ENCODE results near the gene RHD.
"Not testable (repeated sequence)": the region's sequence is repeated elsewhere in the genome, so short reads cannot be mapped to it uniquely, and the experiment has no call there.

The RHD gene

GRCh38 chr1:25256578-25256965 lies 15.7 kb upstream of the RHD start:
- DNase-seq = no peak

- DNase-seq = no peak
Measured at GRCh38 chr1:25257196-25257595, 15.1 kb upstream of the RHD start.

- not testable (repeated sequence) for DNase-seq
Measured at GRCh38 chr1:25259813-25260212, 12.5 kb upstream of the RHD start.

DNA sequence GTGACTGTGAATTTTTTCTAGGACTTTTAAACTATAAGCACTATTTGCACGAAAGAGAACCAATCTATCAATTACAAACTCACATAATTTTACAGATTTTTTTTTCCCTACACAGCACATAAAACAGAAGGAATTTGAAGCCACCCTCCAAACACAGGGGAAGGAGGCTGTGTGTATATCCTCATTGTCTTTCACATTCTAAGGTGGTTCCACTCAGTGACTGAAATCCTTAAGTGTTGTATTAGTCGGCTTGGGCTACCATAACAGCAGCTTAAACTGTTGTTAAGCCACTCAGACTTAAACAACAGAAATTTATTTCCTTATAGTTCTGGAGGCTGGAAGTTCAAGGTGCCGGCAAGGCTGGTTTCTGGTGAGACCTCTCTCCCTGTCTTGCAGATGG lies 12.0 kb upstream of the RHD start:
- not testable (repeated sequence) for DNase-seq

DNA sequence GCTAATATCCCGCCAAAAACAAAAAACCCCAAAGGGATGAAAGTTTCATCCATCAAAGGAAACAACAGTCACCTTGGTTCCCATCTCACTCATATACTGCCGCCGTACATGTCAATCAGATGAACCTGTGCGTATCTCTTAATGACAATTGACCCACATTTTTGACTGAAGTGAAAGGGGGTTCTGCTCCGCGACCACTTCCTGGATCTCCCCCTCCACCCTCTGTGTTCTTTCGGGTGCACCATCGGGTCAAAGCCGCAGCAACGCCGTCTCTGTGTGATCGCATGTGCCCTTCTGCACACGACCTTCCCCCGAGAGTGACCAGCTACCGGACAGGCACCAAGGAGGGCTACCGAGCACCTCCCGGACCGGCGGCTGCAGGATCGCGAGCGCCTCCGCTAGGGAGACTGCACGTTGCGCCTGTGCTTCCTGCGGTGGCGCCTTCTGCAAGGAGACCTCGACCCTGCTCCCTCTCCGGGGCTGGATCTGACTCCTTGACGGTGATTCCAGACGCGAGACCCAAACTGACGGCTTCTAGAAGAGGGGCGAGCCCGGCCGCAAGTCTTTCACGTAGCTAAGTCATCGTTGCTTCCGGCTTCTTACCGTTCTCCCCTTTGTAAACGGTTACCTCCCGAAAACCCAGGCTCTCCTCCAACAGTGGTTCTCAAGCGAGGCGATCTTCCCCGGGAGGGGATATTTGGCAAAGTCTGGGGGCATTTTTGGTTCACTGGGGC lies 5.6 kb upstream of the RHD start:
- not testable (repeated sequence) for DNase-seq

DNA sequence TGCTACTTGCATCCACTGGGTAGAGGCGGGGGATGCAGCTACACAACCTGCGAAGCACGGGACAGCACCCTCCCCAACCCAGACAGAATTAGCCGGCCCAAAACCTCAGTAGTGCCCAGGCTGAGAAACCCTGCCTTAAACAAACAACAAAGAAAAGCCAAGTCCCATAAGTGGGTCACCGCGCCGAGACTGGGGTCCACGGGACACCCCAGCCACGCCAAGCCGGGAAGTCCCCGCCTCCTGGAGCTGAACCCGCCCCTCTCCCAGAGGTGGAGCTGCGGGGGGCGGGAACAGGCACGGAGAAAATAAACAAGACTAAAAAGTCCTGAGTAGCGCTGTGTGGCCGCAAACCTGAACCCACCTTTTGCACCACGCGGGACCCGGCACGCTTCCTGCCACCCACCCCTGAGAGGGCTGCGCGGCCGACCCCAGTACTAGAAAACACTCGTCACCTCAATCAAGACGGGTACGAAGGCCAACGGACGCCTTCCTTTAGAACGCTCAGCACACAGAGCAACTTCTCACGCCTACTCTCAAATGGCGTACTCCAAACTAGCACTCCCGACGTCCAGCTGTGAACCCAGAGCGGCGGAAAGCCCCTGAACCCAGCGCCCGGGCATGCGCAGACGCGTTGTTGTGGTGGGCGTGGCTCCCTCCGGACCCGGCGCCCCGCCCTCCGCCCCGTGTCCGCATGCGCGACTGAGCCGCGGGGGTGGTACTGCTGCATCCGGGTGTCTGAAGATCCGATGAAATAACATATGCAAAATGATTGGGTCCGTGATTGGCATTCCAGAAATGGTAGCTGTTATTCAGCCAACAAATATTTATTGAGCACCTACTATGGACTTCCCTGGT lies 4.8 kb upstream of the RHD start:
- DNase-seq = peak in 43 of 56 donors; percentile 7 to 87 (median 62)

DNA sequence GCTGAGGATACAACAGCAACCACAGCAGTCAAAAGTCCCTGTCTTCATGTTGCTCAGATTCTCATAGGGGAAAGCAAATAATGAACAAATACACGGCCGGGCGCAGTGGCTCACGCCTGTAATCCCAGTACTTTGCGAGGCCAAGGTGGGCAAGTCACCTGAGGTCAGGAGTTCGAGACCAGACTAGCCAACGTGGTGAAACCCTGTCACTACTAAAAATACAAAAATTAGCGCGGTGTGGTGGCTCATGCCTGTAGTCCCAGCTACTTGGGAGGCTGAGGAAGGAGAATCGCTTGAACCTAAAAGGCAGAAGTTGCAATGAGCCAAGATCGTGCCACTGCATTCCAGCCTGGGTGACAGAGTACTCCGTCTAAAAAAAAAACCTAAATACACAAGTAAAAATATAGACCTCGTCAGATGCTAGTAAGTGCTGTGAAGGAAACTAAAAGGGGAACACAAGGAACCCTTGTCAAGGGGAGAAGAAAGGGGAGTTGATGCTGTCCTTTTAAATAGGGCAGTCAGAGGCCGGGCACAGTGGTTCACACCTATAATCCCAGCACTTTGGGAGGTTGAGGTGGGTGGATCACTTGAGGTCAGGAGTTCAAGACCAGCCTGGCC lies 4.1 kb upstream of the RHD start:
- not testable (repeated sequence) for DNase-seq

GRCh38 chr1:25275648-25276047 lies 3.3 kb downstream of the RHD start:
- DNase-seq = not testable (repeated sequence)

DNA sequence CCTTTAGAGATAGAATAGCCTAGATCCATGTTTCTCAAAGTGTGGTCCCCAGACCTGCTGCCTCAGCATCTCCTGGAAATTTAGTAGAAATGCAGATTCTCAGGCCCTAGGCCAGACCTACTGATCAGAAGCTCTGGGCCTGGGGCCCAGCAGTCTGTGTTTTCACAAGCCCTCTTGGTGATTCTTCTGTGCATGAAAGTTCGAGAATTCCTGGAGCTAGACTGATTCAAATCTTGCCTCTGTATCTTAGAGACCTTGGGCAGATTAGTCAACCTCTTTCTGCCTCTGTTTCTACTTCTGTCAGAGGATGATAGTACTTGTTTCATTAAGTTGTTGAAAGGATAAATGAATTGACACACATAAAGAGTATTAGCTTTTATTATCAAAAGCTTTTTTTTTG lies 5.0 kb downstream of the RHD start:
- not testable (repeated sequence) for DNase-seq

GRCh38 chr1:25278358-25278757 lies 6.0 kb downstream of the RHD start:
- DNase-seq = not testable (repeated sequence)

DNA sequence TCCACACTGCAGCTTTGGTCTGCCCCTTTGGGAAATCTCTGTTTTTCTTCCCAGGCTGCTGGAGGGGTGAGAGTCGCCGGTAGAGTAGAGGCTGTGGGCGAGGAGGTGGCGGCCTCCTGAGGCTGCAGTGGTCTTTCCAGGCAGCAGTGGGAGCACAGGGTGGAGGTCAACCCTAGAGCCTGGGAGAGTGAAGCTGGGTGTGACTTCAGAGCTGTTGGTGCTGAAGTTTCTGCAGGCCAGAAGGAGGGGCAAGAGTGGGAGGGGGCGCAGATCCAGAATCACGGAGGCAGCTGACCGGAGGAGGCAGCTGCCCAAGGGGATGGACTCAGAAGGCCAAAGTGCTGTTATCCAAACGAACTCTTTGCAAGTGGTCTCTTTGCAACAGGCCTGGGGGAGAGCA lies 6.5 kb downstream of the RHD start:
- DNase-seq = not testable (repeated sequence)

DNA sequence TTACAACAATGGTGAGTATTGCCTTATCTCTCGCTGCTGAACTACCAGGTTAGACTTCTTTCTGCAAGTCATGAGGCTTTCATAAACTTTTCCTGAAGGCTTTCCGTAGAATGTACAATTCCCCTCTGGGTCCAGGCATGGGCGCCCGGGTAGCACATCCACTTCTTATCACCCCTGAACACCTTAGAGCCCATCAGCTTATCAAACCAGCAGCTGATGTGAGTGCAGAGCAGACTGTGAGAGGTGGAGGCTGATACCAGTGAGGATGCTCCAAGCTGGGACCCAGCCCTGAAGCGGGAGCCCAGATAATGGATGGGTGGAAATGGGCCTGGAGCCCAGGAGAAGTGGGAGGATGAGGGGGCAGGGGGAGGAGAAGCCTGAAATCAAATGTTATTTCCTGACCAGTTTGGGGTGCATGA lies 7.4 kb downstream of the RHD start:
- not testable (repeated sequence) for DNase-seq

GRCh38 chr1:25285862-25286261 lies 13.6 kb downstream of the RHD start:
- DNase-seq = not testable (repeated sequence)

DNA sequence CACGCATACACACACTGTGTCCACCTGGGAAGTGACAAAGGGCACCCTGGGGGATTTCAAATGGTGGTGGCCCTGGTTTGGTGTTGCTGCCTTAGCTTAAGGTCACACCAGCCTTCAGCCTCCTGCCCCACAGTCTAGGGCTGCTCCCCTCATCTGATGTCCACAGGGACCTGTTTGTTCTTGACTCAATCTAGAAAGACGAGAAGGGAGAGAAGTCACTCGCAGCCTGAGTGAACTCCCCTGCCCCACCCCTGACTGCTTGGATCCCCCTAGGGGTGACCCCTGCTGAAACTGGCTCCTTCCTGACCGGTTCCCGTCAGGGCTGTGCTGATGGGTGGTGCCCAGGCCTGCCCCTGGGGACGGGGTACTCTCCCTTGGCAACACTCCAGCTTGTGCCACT lies 14.9 kb downstream of the RHD start:
- DNase-seq = not testable (repeated sequence)

DNA sequence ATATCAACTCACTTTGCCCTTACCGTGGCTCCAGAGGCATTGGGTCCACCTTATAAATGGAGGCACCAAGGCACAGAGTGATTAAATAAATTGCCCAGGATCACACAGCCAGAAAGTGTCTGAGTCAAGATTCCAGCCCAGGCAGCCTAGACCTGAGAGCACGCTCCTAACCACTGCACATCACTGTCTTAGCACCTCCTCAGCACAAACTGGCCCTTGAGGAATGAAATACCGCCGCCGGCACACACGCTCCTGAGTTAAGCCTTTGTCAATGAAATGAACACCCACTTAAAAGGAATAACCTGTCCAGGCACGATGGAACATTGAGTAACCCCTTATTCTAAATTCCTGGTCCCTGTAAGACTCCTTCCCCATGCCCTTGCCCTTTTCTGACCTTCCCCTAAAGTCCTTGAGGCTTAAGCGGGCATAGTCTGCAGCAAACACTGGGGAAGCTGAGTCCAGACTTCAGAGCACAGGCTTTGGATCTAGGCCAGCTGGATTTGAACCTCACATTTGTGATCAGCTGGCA lies 16.3 kb downstream of the RHD start:
- DNase-seq = not testable (repeated sequence)

DNA sequence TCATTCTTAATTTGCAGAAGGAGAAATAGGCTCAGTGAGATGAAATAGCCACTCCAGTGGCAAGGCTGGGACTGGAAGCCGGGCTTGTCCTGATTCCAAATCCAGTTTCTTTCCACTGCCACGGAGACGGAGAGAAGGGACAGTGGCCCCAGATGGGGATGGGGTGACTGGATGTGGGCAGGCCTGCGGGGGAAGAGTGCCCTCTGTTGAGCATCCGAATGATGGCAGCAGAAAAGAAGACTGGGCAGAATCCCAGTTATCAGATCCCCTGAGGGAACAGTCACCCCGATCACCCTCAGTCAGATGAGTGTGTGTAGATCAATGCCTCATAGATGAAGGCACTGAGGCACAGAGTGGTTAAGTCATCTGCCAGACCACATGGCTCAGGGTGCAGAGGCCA lies 17.7 kb downstream of the RHD start:
- DNase-seq = peak in 4 of 56 donors; percentile 4 to 22 (median 8)

DNA sequence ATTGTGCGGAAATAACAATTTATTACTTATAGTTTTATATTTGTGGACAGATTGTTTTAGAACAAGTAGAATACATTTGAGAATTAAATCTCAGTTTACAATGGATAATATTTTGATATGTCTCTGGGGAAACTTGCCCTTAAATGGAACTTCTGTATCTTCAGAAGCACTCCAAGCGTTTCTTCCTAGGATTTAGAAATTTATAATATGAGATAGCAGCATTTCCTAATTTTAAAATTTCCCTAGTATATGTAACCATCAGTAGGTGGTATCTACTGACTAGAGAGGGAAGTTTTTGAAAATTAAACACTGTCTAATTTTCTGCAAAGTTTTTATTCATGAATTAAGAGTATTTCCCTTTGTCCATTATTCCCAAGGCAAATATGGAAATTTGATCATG lies 21.1 kb downstream of the RHD start:
- DNase-seq = not testable (repeated sequence)

- DNase-seq = not testable (repeated sequence)
Measured at GRCh38 chr1:25294889-25295826, 22.8 kb downstream of the RHD start.

GRCh38 chr1:25296501-25296900 lies 24.2 kb downstream of the RHD start:
- DNase-seq = not testable (repeated sequence)

- DNase-seq = not testable (repeated sequence)
Measured at GRCh38 chr1:25300729-25301128, 28.4 kb downstream of the RHD start.

DNA sequence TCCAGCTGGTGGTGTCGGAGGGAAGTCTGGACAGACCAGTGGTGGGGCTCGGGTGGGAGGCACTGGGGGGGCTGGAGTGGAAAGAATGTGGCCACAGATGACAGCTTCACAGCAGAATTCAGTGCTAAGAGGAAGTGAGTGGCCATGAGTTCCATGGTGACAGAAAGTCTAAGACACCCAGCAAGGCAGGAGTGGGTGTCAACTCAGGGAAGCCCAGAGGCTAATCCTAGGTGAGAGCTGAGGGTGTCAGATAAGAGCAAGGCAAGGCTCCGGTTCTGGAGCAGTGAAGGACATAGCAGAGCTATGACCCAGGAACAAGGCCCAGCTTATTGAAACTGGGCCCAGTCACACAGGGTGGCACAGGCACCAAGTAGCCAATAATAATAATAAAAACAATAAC lies 30.0 kb downstream of the RHD start:
- not testable (repeated sequence) for DNase-seq
